Hepatocyte (in vitro differentiated cells): ENCODE measurements around the gene TLE6. TPM values are rescaled to one million over a fixed set of nuclear protein-coding genes. Genes with fewer than 3 reads are reported as not detected.

ENCODE experiments used
- DNase-seq: peaks from one replicate; pipeline ENCODE4 v3.0.0-alpha.2; 2016; ENCODE audit warnings: low spot score
- H2AFZ ChIP-seq: fragments of 200-600 bp; sonication (generic); 2 replicates; pipeline ENCODE4 v1.6.0; 2016; ENCODE audit warnings: antibody characterized with exemption, mild to moderate bottlenecking
- H3K27ac ChIP-seq: fragments of 200-600 bp; sonication (generic); 2 replicates; pipeline ENCODE4 v1.5.1; 2016; ENCODE audit warnings: mild to moderate bottlenecking
- H3K27me3 ChIP-seq: fragments of 200-600 bp; sonication (generic); 2 replicates; pipeline ENCODE4 v1.6.1; 2016
- H3K36me3 ChIP-seq: fragments of 200-600 bp; sonication (generic); replicated peaks from 2 replicates; pipeline ENCODE4 v1.5.1; 2016; ENCODE audit warnings: low read depth; ENCODE audit not compliant: insufficient read depth
- H3K4me1 ChIP-seq: fragments of 200-600 bp; sonication (generic); 2 replicates; pipeline ENCODE4 v1.5.1; 2016; ENCODE audit warnings: mild to moderate bottlenecking, moderate library complexity; ENCODE audit not compliant: insufficient read depth
- H3K4me2 ChIP-seq: fragments of 200-600 bp; sonication (generic); 2 replicates; pipeline ENCODE4 v1.6.0; 2016
- H3K4me3 ChIP-seq: fragments of 200-600 bp; sonication (generic); 2 replicates; pipeline ENCODE4 v1.5.1; 2016; ENCODE audit warnings: mild to moderate bottlenecking
- H3K79me2 ChIP-seq: fragments of 200-600 bp; sonication (generic); 2 replicates; pipeline ENCODE4 v1.6.0; 2017; ENCODE audit warnings: mild to moderate bottlenecking
- H3K9me2 ChIP-seq: fragments of 200-600 bp; sonication (generic); replicated peaks from 2 replicates; pipeline ENCODE4 v1.6.0; 2017; ENCODE audit warnings: mild to moderate bottlenecking; ENCODE audit not compliant: insufficient read depth
- H3K9me3 ChIP-seq: fragments of 200-600 bp; sonication (generic); 2 replicates; pipeline ENCODE4 v1.5.1; 2016; ENCODE audit warnings: low read depth, mild to moderate bottlenecking
- H4K20me1 ChIP-seq: fragments of 200-600 bp; sonication (generic); 2 replicates; pipeline ENCODE4 v1.6.0; 2016; ENCODE audit warnings: mild to moderate bottlenecking; ENCODE audit not compliant: insufficient read depth, poor library complexity, severe bottlenecking
- CTCF ChIP-seq: fragments of 200-600 bp; sonication (generic); IDR thresholded peaks from 2 replicates; pipeline ENCODE4 v1.5.1; 2016; ENCODE audit warnings: antibody characterized with exemption, mild to moderate bottlenecking; ENCODE audit not compliant: poor library complexity
- EZH2 ChIP-seq: fragments of 200-600 bp; sonication (generic); IDR thresholded peaks from 2 replicates; pipeline ENCODE4 v1.6.1; 2016; ENCODE audit warnings: antibody characterized with exemption, mild to moderate bottlenecking, borderline replicate concordance
- EZH2phosphoT487 ChIP-seq: fragments of 200-600 bp; sonication (generic); IDR thresholded peaks from one replicate; pipeline ENCODE4 v1.6.1; 2018; ENCODE audit warnings: antibody characterized with exemption, mild to moderate bottlenecking, low read depth, moderate library complexity; ENCODE audit not compliant: unreplicated experiment, severe bottlenecking
- WGBS: methylation state at CpG from one replicate; pipeline ENCODE4 v1.1.6; 2016; ENCODE audit warnings: low lambda C conversion rate; ENCODE audit errors: missing lambda C conversion rate; 5-methylcytosine and 5-hydroxymethylcytosine counted together
- polyA plus RNA-seq: library from polyadenylated mRNA; unstranded; fragments of >200 nt; fragmentation: Nextera tagmentation; extraction: Ambion mirVana; gene quantifications from 2 replicates; pipeline ENCODE4 v1.2.1, GENCODE V29; 2016
- total RNA-seq: library from RNA; depleted of rRNA; stranded (reverse); fragments of >200 nt; gene quantifications from 2 replicates; pipeline ENCODE4 v1.2.3, GENCODE V29; 2014

TLE6 gene
- total and polyA plus RNA-seq, 2 experiments from 2014 or later: 1.2 to 4.7 TPM

- H4K20me1 ChIP-seq: no peaks in the 10 kb centered on the region
- H3K36me3 ChIP-seq: no peaks in the 10 kb centered on the region
- TF ChIP-seq CTCF: no peak
- TF ChIP-seq EZH2: no peak
- TF ChIP-seq EZH2phosphoT487: no peak
- no peak overlapping the region for H3K4me2 ChIP-seq
- H3K9me3 ChIP-seq: no peaks in the 10 kb centered on the region
- no peaks in the 10 kb centered on the region for H3K4me1 ChIP-seq
- WGBS: 82% methylated on average over 14 of the region's 15 CpGs
- H3K9me2 ChIP-seq: no peaks in the 10 kb centered on the region
- H3K27me3 ChIP-seq: no peaks in the 10 kb centered on the region
- no peak overlapping the region for H3K27ac ChIP-seq
- no peak for DNase-seq
- H3K79me2 ChIP-seq: no peaks in the 10 kb centered on the region
- no peak overlapping the region for H3K4me3 ChIP-seq
- no peak overlapping the region for H2AFZ ChIP-seq
These were observed 17.3 kb downstream of the TLE6 start for GRCh38 chr19:2994588-2995131.

- TF ChIP-seq EZH2phosphoT487 (no peak), EZH2 (no peak), CTCF (no peak)
- Histone ChIP-seq H3K4me3 (no peak overlapping the region), H3K27me3 (no peaks in the 10 kb centered on the region), H3K4me1 (no peaks in the 10 kb centered on the region), H3K27ac (no peak overlapping the region), H2AFZ (no peak overlapping the region), H3K36me3 (no peaks in the 10 kb centered on the region), H3K79me2 (no peaks in the 10 kb centered on the region), H3K4me2 (no peak overlapping the region), H4K20me1 (no peaks in the 10 kb centered on the region), H3K9me2 (no peaks in the 10 kb centered on the region), H3K9me3 (no peaks in the 10 kb centered on the region)
- no peak for DNase-seq
- 83% methylated on average over 13 of the region's 13 CpGs for WGBS
These were observed 20.4 kb downstream of the TLE6 start for GRCh38 chr19:2997720-2998119.

- TF ChIP-seq EZH2phosphoT487 (no peak), EZH2 (no peak), CTCF (no peak)
- H3K9me3 ChIP-seq: no peaks in the 10 kb centered on the region
- H2AFZ ChIP-seq: no peak overlapping the region
- H3K36me3 ChIP-seq: no peaks in the 10 kb centered on the region
- no peaks in the 10 kb centered on the region for H3K27me3 ChIP-seq
- H3K4me3 ChIP-seq: no peak overlapping the region
- DNase-seq: no peak
- no peaks in the 10 kb centered on the region for H3K4me1 ChIP-seq
- H3K79me2 ChIP-seq: no peaks in the 10 kb centered on the region
- H3K27ac ChIP-seq: no peak overlapping the region
- no peak overlapping the region for H3K4me2 ChIP-seq
- WGBS: 95% methylated on average over 11 of the region's 11 CpGs
- no peaks in the 10 kb centered on the region for H3K9me2 ChIP-seq
- H4K20me1 ChIP-seq: no peaks in the 10 kb centered on the region
These were observed 21.3 kb downstream of the TLE6 start for GRCh38 chr19:2998642-2999041.
